PFSK-1 (cell line): ENCODE measurements around the gene C19orf81.

Source experiments
- FOXP2 ChIP-seq: optimal IDR thresholded peaks from 2 replicates; pipeline ENCODE3; 2011; ENCODE audit warnings: borderline replicate concordance, control low read depth, inconsistent platforms; ENCODE audit not compliant: insufficient read depth; ENCODE audit errors: extremely low read length, extremely low read depth
- POLR2AphosphoS5 ChIP-seq: IDR thresholded peaks from 2 replicates; pipeline ENCODE4 v1.6.1; 2012; ENCODE audit warnings: low read depth, mild to moderate bottlenecking, control low read depth, low read length, moderate library complexity
- SIN3A ChIP-seq: IDR thresholded peaks from 2 replicates; pipeline ENCODE4 v1.6.1; 2012; ENCODE audit warnings: mild to moderate bottlenecking, low read length, moderate library complexity, borderline replicate concordance; ENCODE audit not compliant: insufficient read depth
- TAF1 ChIP-seq: IDR thresholded peaks from 2 replicates; pipeline ENCODE4 v1.6.1; 2012; ENCODE audit warnings: low read length, control low read depth, borderline replicate concordance; ENCODE audit not compliant: insufficient read depth
- TF ChIP-seq, protein P1 (sequence below), 2 experiments: IDR thresholded peaks; 2 replicates each; pipeline versions ENCODE4 v1.6.1 to v1.8.0; 2011 to 2012; ENCODE audit warnings: low read depth in 2 of 2, low read length in 2 of 2, control low read depth in 1 of 2, inconsistent platforms in 1 of 2, mild to moderate bottlenecking in 1 of 2, moderate library complexity in 1 of 2; ENCODE audit not compliant: insufficient read depth in 1 of 2

C19orf81 gene

DNA sequence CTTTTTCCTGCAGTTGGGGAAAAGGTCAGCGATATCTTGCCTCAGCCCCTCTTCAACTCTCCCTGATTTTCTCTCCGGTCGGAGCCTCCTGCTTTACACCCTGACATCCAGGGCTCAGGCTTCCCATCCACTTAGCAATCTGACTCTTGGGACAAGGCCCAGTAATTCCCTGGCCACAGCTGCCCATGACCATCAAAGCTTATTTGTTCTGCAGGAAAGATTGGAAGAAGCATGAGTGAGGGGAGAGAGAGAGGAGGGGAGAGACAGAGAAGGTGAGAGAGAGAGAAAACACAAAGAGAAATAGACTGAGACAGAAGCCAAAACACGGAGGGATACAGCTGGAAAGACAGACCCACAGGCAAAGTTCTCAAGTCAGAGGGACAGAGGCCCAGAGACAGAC lies 23.2 kb upstream of the C19orf81 start:
- TF ChIP-seq POLR2AphosphoS5 = no peak
- no peak for TF ChIP-seq TAF1
- TF ChIP-seq, protein P1, sequence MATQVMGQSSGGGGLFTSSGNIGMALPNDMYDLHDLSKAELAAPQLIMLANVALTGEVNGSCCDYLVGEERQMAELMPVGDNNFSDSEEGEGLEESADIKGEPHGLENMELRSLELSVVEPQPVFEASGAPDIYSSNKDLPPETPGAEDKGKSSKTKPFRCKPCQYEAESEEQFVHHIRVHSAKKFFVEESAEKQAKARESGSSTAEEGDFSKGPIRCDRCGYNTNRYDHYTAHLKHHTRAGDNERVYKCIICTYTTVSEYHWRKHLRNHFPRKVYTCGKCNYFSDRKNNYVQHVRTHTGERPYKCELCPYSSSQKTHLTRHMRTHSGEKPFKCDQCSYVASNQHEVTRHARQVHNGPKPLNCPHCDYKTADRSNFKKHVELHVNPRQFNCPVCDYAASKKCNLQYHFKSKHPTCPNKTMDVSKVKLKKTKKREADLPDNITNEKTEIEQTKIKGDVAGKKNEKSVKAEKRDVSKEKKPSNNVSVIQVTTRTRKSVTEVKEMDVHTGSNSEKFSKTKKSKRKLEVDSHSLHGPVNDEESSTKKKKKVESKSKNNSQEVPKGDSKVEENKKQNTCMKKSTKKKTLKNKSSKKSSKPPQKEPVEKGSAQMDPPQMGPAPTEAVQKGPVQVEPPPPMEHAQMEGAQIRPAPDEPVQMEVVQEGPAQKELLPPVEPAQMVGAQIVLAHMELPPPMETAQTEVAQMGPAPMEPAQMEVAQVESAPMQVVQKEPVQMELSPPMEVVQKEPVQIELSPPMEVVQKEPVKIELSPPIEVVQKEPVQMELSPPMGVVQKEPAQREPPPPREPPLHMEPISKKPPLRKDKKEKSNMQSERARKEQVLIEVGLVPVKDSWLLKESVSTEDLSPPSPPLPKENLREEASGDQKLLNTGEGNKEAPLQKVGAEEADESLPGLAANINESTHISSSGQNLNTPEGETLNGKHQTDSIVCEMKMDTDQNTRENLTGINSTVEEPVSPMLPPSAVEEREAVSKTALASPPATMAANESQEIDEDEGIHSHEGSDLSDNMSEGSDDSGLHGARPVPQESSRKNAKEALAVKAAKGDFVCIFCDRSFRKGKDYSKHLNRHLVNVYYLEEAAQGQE (IDR thresholded peaks at IDR 0.05; ENCODE audit: insufficient read depth in 1 of 2, low read depth in 2 of 2, low read length in 2 of 2) = no peak
- TF ChIP-seq SIN3A = no peak
- no peak for TF ChIP-seq FOXP2

DNA sequence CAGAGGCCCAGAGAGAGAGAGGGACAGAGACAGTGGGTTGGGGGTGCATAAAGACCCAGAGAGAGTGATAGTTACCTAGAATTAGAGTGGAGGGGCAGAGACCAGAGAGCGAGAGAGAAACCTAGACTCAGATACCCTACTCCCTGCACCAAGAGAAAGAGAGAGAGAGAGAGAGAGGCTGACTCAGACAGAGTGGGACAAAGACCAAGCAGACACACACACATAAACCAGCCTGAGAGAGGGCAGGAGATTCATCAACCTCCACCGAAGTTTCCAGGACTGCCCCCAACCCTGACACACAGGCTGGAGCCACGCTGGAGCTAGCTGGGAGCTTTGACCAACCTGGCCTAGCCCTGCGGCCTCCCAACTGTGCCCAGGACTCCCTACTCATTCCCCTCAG lies 22.4 kb upstream of the C19orf81 start:
- no peak for TF ChIP-seq TAF1
- TF ChIP-seq POLR2AphosphoS5 = no peak
- no peak for TF ChIP-seq SIN3A
- no peak for TF ChIP-seq FOXP2
- TF ChIP-seq, protein P1 (IDR thresholded peaks at IDR 0.05; ENCODE audit: insufficient read depth in 1 of 2, low read depth in 2 of 2, low read length in 2 of 2) = no peak

DNA sequence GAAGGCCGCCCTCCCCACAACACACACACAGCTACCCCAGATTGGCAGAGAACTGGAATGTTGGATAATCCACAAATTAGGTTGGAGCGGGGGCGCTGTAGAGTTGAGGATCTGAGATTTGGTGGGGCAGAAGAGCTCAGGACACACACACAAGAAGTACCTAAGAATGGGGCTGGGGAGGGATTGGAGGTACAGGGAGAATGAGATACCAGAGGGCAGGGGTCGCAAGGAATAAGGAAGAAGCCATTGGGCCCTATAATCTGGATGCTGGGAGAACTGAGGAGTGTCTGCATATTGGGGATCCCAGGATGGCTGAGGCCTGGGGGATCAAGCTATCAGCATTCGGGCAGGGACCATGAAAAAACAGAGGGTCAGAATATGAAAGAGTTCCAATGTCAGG lies 21.1 kb upstream of the C19orf81 start:
- TF ChIP-seq POLR2AphosphoS5 = no peak
- TF ChIP-seq, protein P1 (IDR thresholded peaks at IDR 0.05; ENCODE audit: insufficient read depth in 1 of 2, low read depth in 2 of 2, low read length in 2 of 2) = no peak
- TF ChIP-seq TAF1 = no peak
- no peak for TF ChIP-seq SIN3A
- TF ChIP-seq FOXP2 = no peak

DNA sequence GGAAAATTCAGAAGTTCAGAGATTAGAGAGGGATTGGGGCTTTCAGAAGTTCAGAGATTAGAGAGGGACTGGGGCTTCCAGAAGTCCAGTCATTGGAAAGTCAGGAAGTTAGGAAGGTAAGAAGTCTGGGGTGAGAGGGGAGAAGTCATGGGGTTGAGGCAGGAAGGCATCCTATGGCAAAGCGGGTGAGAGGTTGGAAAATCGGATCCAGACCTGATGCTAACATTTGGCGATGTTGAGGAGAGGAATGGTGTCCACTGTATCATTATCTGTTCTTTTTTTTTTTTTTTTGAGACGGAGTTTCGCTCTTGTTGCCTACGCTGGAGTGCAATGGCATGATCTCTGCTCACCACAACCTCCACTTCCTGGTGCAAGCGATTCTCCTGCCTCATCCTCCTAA lies 20.7 kb upstream of the C19orf81 start:
- TF ChIP-seq FOXP2 (no peak), TAF1 (no peak), POLR2AphosphoS5 (no peak), SIN3A (no peak)
- TF ChIP-seq, protein P1 (IDR thresholded peaks at IDR 0.05; ENCODE audit: insufficient read depth in 1 of 2, low read depth in 2 of 2, low read length in 2 of 2) = no peak

DNA sequence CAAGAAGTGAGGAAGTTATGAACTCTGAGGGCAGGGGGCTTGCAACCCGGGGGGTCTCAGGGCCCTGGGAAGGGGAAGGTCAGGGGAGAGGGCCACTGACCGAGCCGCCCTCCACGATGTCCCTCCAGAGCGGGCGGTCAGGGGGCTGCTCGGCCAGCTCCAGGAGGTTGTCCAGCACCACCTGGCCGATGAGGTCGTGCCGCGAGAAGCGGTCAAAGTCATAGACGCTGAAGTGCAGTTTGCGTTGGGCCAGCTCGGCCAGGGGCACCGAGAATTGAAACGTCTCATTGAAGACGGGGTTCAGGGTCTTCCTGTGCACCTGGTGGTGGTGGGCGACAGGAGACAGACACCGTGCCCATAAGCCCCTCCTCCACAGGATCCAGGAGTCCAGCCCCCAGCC lies 20.1 kb upstream of the C19orf81 start:
- TF ChIP-seq POLR2AphosphoS5 (no peak), FOXP2 (no peak), TAF1 (no peak), SIN3A (no peak)
- TF ChIP-seq, protein P1 (IDR thresholded peaks at IDR 0.05; ENCODE audit: insufficient read depth in 1 of 2, low read depth in 2 of 2, low read length in 2 of 2) = no peak
